Mesothelial cell of epicardium (in vitro differentiated cells): Measurements from ENCODE around the gene CHST13. TPM values are rescaled to one million over a fixed set of nuclear protein-coding genes. Genes with fewer than 3 reads are reported as not detected.

Experiments
- DNase-seq, 2 experiments: peaks; one replicate each; pipeline ENCODE4 v3.0.0; 2021; ENCODE audit warnings: low spot score in 2 of 2; ENCODE audit not compliant: unreplicated experiment in 2 of 2
- H3K27ac Mint-ChIP-seq: 2 replicates; pipeline ENCODE4 v1.8.0; 2021; ENCODE audit warnings: mixed read lengths
- H3K27me3 Mint-ChIP-seq: 2 replicates; pipeline ENCODE4 v1.8.0; 2021; ENCODE audit warnings: low read depth, mixed read lengths
- H3K36me3 Mint-ChIP-seq: 2 replicates; pipeline ENCODE4 v1.8.0; 2021; ENCODE audit warnings: mixed read lengths
- H3K4me1 Mint-ChIP-seq: 2 replicates; pipeline ENCODE4 v1.8.0; 2021; ENCODE audit warnings: mixed read lengths
- H3K4me3 Mint-ChIP-seq: 2 replicates; pipeline ENCODE4 v1.8.0; 2021; ENCODE audit warnings: mild to moderate bottlenecking, moderate library complexity, mixed read lengths
- H3K9me3 Mint-ChIP-seq: 2 replicates; pipeline ENCODE4 v1.8.0; 2021; ENCODE audit warnings: mixed read lengths
- CTCF ChIP-seq: fragments of 200-600 bp; sonication (generic); IDR thresholded peaks from one replicate; pipeline ENCODE4 v1.5.0; 2021; ENCODE audit warnings: antibody characterized with exemption; ENCODE audit not compliant: unreplicated experiment
- total RNA-seq: library from RNA; stranded (reverse); gene quantifications from 3 replicates; pipeline ENCODE4 v1.2.1, GENCODE V29; 2021

CHST13 gene
- total RNA-seq, 1 donor from 2014 or later = not detected

GRCh38 chr3:126478581-126479310 lies 45.2 kb upstream of the CHST13 start:
- DNase-seq = no peak
- no peak for TF ChIP-seq CTCF

GRCh38 chr3:126479642-126480041 lies 44.3 kb upstream of the CHST13 start:
- Mint-ChIP-seq H3K4me3 (no peak overlapping the region), H3K27me3 (no peaks in the 10 kb centered on the region), H3K27ac (no peak overlapping the region), H3K4me1 (peaks cover 13% of the 10 kb centered on the region), H3K36me3 (no peaks in the 10 kb centered on the region), H3K9me3 (no peaks in the 10 kb centered on the region)
- TF ChIP-seq CTCF = no peak
- DNase-seq = no peak

More at GRCh38 chr3:126478581-126479310, 45.2 kb upstream of the CHST13 start:
- Mint-ChIP-seq H3K9me3 (no peaks in the 10 kb centered on the region), H3K4me1 (peaks cover 22% of the 10 kb centered on the region), H3K36me3 (no peaks in the 10 kb centered on the region), H3K27me3 (no peaks in the 10 kb centered on the region), H3K4me3 (no peak overlapping the region), H3K27ac (no peak overlapping the region)

GRCh38 chr3:126480206-126480605 lies 43.7 kb upstream of the CHST13 start:
- Mint-ChIP-seq H3K9me3 (no peaks in the 10 kb centered on the region), H3K4me3 (no peak overlapping the region), H3K36me3 (no peaks in the 10 kb centered on the region), H3K27ac (no peak overlapping the region), H3K27me3 (no peaks in the 10 kb centered on the region), H3K4me1 (peaks cover 13% of the 10 kb centered on the region)
- DNase-seq = no peak
- no peak for TF ChIP-seq CTCF

- no peak overlapping the region for H3K4me3 Mint-ChIP-seq
Measured at GRCh38 chr3:126480861-126481260, 43.1 kb upstream of the CHST13 start.

GRCh38 chr3:126481808-126482502 lies 42.0 kb upstream of the CHST13 start:
- no peaks in the 10 kb centered on the region for H3K27me3 Mint-ChIP-seq
- TF ChIP-seq CTCF = no peak
- H3K36me3 Mint-ChIP-seq = no peaks in the 10 kb centered on the region
- no peak overlapping the region for H3K4me3 Mint-ChIP-seq
- H3K9me3 Mint-ChIP-seq = no peaks in the 10 kb centered on the region
- no peak for DNase-seq
- H3K4me1 Mint-ChIP-seq = peaks cover 15% of the 10 kb centered on the region
- no peak overlapping the region for H3K27ac Mint-ChIP-seq

More at GRCh38 chr3:126480861-126481260, 43.1 kb upstream of the CHST13 start:
- DNase-seq = no peak
- no peaks in the 10 kb centered on the region for H3K36me3 Mint-ChIP-seq
- TF ChIP-seq CTCF = no peak
- H3K27me3 Mint-ChIP-seq = no peaks in the 10 kb centered on the region
- H3K9me3 Mint-ChIP-seq = no peaks in the 10 kb centered on the region
- H3K4me1 Mint-ChIP-seq = peaks cover 13% of the 10 kb centered on the region
- H3K27ac Mint-ChIP-seq = no peak overlapping the region
